HL-60 (cell line): ENCODE data around the gene GAL3ST2.

Experiments
- GABPA ChIP-seq: IDR thresholded peaks from 2 replicates; pipeline ENCODE4 v1.6.1; 2012; ENCODE audit warnings: low read depth
- POLR2AphosphoS5 ChIP-seq: IDR thresholded peaks from 2 replicates; pipeline ENCODE4 v1.6.1; 2012; ENCODE audit warnings: low read depth
- SPI1 ChIP-seq: IDR thresholded peaks from 2 replicates; pipeline ENCODE4 v1.6.1; 2012; ENCODE audit warnings: low read depth, mild to moderate bottlenecking, borderline replicate concordance
- TF ChIP-seq, protein P1 (sequence below): IDR thresholded peaks from one replicate; pipeline ENCODE4 v1.5.1; 2011; ENCODE audit warnings: low read length, control low read depth, inconsistent platforms; ENCODE audit not compliant: insufficient read depth
- TF ChIP-seq, protein P2 (sequence below): IDR thresholded peaks from 2 replicates; pipeline ENCODE4 v1.6.1; 2012; ENCODE audit warnings: low read depth; ENCODE audit not compliant: insufficient replicate concordance

- TF ChIP-seq, protein P1, sequence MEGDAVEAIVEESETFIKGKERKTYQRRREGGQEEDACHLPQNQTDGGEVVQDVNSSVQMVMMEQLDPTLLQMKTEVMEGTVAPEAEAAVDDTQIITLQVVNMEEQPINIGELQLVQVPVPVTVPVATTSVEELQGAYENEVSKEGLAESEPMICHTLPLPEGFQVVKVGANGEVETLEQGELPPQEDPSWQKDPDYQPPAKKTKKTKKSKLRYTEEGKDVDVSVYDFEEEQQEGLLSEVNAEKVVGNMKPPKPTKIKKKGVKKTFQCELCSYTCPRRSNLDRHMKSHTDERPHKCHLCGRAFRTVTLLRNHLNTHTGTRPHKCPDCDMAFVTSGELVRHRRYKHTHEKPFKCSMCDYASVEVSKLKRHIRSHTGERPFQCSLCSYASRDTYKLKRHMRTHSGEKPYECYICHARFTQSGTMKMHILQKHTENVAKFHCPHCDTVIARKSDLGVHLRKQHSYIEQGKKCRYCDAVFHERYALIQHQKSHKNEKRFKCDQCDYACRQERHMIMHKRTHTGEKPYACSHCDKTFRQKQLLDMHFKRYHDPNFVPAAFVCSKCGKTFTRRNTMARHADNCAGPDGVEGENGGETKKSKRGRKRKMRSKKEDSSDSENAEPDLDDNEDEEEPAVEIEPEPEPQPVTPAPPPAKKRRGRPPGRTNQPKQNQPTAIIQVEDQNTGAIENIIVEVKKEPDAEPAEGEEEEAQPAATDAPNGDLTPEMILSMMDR = no peak
- no peak for TF ChIP-seq GABPA
- peak; percentile 37; the same call in 1 of the 2 replicates for TF ChIP-seq SPI1
- TF ChIP-seq, protein P2, sequence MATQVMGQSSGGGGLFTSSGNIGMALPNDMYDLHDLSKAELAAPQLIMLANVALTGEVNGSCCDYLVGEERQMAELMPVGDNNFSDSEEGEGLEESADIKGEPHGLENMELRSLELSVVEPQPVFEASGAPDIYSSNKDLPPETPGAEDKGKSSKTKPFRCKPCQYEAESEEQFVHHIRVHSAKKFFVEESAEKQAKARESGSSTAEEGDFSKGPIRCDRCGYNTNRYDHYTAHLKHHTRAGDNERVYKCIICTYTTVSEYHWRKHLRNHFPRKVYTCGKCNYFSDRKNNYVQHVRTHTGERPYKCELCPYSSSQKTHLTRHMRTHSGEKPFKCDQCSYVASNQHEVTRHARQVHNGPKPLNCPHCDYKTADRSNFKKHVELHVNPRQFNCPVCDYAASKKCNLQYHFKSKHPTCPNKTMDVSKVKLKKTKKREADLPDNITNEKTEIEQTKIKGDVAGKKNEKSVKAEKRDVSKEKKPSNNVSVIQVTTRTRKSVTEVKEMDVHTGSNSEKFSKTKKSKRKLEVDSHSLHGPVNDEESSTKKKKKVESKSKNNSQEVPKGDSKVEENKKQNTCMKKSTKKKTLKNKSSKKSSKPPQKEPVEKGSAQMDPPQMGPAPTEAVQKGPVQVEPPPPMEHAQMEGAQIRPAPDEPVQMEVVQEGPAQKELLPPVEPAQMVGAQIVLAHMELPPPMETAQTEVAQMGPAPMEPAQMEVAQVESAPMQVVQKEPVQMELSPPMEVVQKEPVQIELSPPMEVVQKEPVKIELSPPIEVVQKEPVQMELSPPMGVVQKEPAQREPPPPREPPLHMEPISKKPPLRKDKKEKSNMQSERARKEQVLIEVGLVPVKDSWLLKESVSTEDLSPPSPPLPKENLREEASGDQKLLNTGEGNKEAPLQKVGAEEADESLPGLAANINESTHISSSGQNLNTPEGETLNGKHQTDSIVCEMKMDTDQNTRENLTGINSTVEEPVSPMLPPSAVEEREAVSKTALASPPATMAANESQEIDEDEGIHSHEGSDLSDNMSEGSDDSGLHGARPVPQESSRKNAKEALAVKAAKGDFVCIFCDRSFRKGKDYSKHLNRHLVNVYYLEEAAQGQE = no peak
- no peak for TF ChIP-seq POLR2AphosphoS5
Measured at GRCh38 chr2:241844066-241844728, 67.6 kb downstream of the GAL3ST2 start.
